DOHH2 (cell line): Measurements from ENCODE around the gene SEC16A.

Experiments
- H3F3A ChIP-seq: fragments of 200-600 bp; sonication (generic), shearing (Covaris generic); 2 replicates; pipeline ENCODE4 v1.6.0; 2016; ENCODE audit warnings: antibody characterized with exemption, mild to moderate bottlenecking; ENCODE audit not compliant: control insufficient read depth, insufficient read depth
- H3K27ac ChIP-seq: fragments of 200-600 bp; sonication (generic); 2 replicates; pipeline ENCODE4 v1.5.1; 2014; ENCODE audit warnings: low read depth, mild to moderate bottlenecking, low read length, moderate library complexity
- H3K27me3 ChIP-seq: fragments of 200-600 bp; sonication (generic); 2 replicates; pipeline ENCODE4 v1.6.1; 2014; ENCODE audit warnings: mild to moderate bottlenecking, low read length, mixed read lengths; ENCODE audit not compliant: control insufficient read depth
- H3K36me3 ChIP-seq: fragments of 200-600 bp; sonication (generic); 2 replicates; pipeline ENCODE4 v1.6.1; 2014; ENCODE audit warnings: mild to moderate bottlenecking, low read length, moderate library complexity, mixed read lengths; ENCODE audit not compliant: control insufficient read depth
- H3K4me1 ChIP-seq: fragments of 200-600 bp; sonication (generic); 2 replicates; pipeline ENCODE4 v1.6.1; 2014; ENCODE audit warnings: mild to moderate bottlenecking, low read length, mixed read lengths; ENCODE audit not compliant: control insufficient read depth
- H3K4me2 ChIP-seq: fragments of 200-600 bp; sonication (generic); 2 replicates; pipeline ENCODE4 v1.6.0; 2014; ENCODE audit warnings: mild to moderate bottlenecking, low read length, moderate library complexity
- H3K4me3 ChIP-seq: fragments of 200-600 bp; sonication (generic); 2 replicates; pipeline ENCODE4 v1.5.1; 2014; ENCODE audit warnings: mild to moderate bottlenecking, low read length, mixed read lengths
- H3K79me2 ChIP-seq: fragments of 200-600 bp; sonication (generic); 2 replicates; pipeline ENCODE4 v1.6.1; 2014; ENCODE audit warnings: mild to moderate bottlenecking, low read length, mixed read lengths; ENCODE audit not compliant: control insufficient read depth
- H3K9me2 ChIP-seq: fragments of 200-600 bp; sonication (generic); replicated peaks from 2 replicates; pipeline ENCODE4 v1.6.1; 2014; ENCODE audit warnings: mild to moderate bottlenecking, low read length, mixed read lengths; ENCODE audit not compliant: control insufficient read depth
- H3K9me3 ChIP-seq: fragments of 200-600 bp; sonication (generic); 2 replicates; pipeline ENCODE4 v1.6.1; 2014; ENCODE audit warnings: antibody characterized with exemption, low read length, mixed read lengths; ENCODE audit not compliant: control insufficient read depth, insufficient read depth
- H4K20me1 ChIP-seq: fragments of 200-600 bp; sonication (generic); 2 replicates; pipeline ENCODE4 v1.6.0; 2014; ENCODE audit warnings: low read depth, mild to moderate bottlenecking, antibody characterized with exemption, low read length, moderate library complexity; ENCODE audit not compliant: control insufficient read depth, insufficient read depth
- CTCF ChIP-seq: fragments of 200-600 bp; sonication (generic); IDR thresholded peaks from one replicate; pipeline ENCODE4 v1.5.1; 2014; ENCODE audit warnings: antibody characterized with exemption, mild to moderate bottlenecking, low read depth, low read length; ENCODE audit not compliant: poor library complexity, severe bottlenecking
- EZH2phosphoT487 ChIP-seq: fragments of 200-600 bp; sonication (generic); IDR thresholded peaks from 2 replicates; pipeline ENCODE4 v1.6.1; 2017; ENCODE audit warnings: borderline replicate concordance, mild to moderate bottlenecking, antibody characterized with exemption, low read length, moderate library complexity, mixed read lengths

SEC16A gene

GRCh38 chr9:136397643-136398042 is 85.2 kb downstream of the SEC16A start:
- no peaks in the 10 kb centered on the region for H3K9me2 ChIP-seq
- H3K27ac ChIP-seq: no peak overlapping the region
- peaks cover 77% of the 10 kb centered on the region for H3K36me3 ChIP-seq
- TF ChIP-seq CTCF (no peak), EZH2phosphoT487 (no peak)
- peaks cover 16% of the 10 kb centered on the region for H3K4me1 ChIP-seq
- peaks cover 14% of the 10 kb centered on the region; the same call in 1 of the 2 replicates for H3F3A ChIP-seq
- no peak overlapping the region for H3K4me3 ChIP-seq
- H4K20me1 ChIP-seq: no peaks in the 10 kb centered on the region; the same call in 1 of the 2 replicates
- H3K4me2 ChIP-seq: no peak overlapping the region
- no peaks in the 10 kb centered on the region for H3K27me3 ChIP-seq
- peaks cover 34% of the 10 kb centered on the region for H3K79me2 ChIP-seq
- no peaks in the 10 kb centered on the region for H3K9me3 ChIP-seq

GRCh38 chr9:136396219-136396515 is 86.7 kb downstream of the SEC16A start:
- Histone ChIP-seq H3F3A (peaks cover 7% of the 10 kb centered on the region; the same call in 1 of the 2 replicates), H3K27ac (no peak overlapping the region), H3K79me2 (peaks cover 34% of the 10 kb centered on the region), H3K4me2 (no peak overlapping the region), H3K9me2 (no peaks in the 10 kb centered on the region), H4K20me1 (no peaks in the 10 kb centered on the region; the same call in 1 of the 2 replicates), H3K36me3 (peaks cover 78% of the 10 kb centered on the region), H3K27me3 (no peaks in the 10 kb centered on the region), H3K4me3 (no peak overlapping the region), H3K9me3 (no peaks in the 10 kb centered on the region), H3K4me1 (peaks cover 16% of the 10 kb centered on the region)
- TF ChIP-seq CTCF: no peak

- H3K27ac ChIP-seq: no peak overlapping the region
- H3F3A ChIP-seq: 0 out of 2 replicates have a peak, but pooled peaks cover 2% of the 10 kb centered on the region
- no peaks in the 10 kb centered on the region; the same call in 1 of the 2 replicates for H4K20me1 ChIP-seq
- TF ChIP-seq CTCF: no peak
- no peak for TF ChIP-seq EZH2phosphoT487
- no peak overlapping the region for H3K4me2 ChIP-seq
- H3K79me2 ChIP-seq: peaks cover 34% of the 10 kb centered on the region
- no peaks in the 10 kb centered on the region for H3K9me2 ChIP-seq
- no peaks in the 10 kb centered on the region for H3K9me3 ChIP-seq
- H3K27me3 ChIP-seq: no peaks in the 10 kb centered on the region
- peaks cover 80% of the 10 kb centered on the region for H3K36me3 ChIP-seq
- H3K4me1 ChIP-seq: peaks cover 14% of the 10 kb centered on the region
- no peak overlapping the region for H3K4me3 ChIP-seq
Measured at GRCh38 chr9:136395345-136396218, 87.3 kb downstream of the SEC16A start.
